ENCODE measurements around the gene MAK. TPM values are rescaled to one million over a fixed set of nuclear protein-coding genes. Genes with fewer than 3 reads are reported as not detected.
"Not testable (repeated sequence)": the region's sequence is repeated elsewhere in the genome, so short reads cannot be mapped to it uniquely, and the experiment has no call there.

The MAK gene
- total and polyA plus RNA-seq, 3 donors from 2014 or later, result 5.3 to 21.2 (median 9.4) TPM

GRCh38 chr6:10862361-10862760 is 24.0 kb upstream of the MAK start:
- no peak overlapping the region for H3K4me3 ChIP-seq
- intact Hi-C loops (cut with DNase I; ENCODE audit: low total_unique reads), result no loop called here
- DNase-seq, result no peak

GRCh38 chr6:10861086-10861485 is 22.7 kb upstream of the MAK start:
- no peaks in the 10 kb centered on the region for H3K9me3 ChIP-seq
- no peak for TF ChIP-seq CTCF (IDR thresholded peaks at IDR 0.05)
- no peak for TF ChIP-seq POLR2A (IDR thresholded peaks at IDR 0.05)
- H3K36me3 ChIP-seq (ENCODE audit: low read depth, missing control alignments), result no peaks in the 10 kb centered on the region
- H3K27me3 ChIP-seq, result no peaks in the 10 kb centered on the region
- H3K4me1 ChIP-seq, result no peaks in the 10 kb centered on the region
- H3K27ac ChIP-seq, result no peak overlapping the region
- 78 to 80% methylated on average over 2 of the region's 2 CpGs for WGBS, 2 donors
- intact Hi-C loops (cut with DNase I; ENCODE audit: low total_unique reads), result no loop called here
- no peak overlapping the region for H3K4me3 ChIP-seq
- DNase-seq, result no peak

More at GRCh38 chr6:10862361-10862760, 24.0 kb upstream of the MAK start:
- H3K27me3 ChIP-seq, result no peaks in the 10 kb centered on the region
- no peaks in the 10 kb centered on the region for H3K36me3 ChIP-seq (ENCODE audit: low read depth, missing control alignments)
- WGBS, 2 donors, result 81 to 89% methylated on average over 4 of the region's 4 CpGs
- no peaks in the 10 kb centered on the region for H3K4me1 ChIP-seq
- H3K27ac ChIP-seq, result no peak overlapping the region
- H3K9me3 ChIP-seq, result no peaks in the 10 kb centered on the region
- no peak for TF ChIP-seq CTCF (IDR thresholded peaks at IDR 0.05)
- no peak for TF ChIP-seq POLR2A (IDR thresholded peaks at IDR 0.05)

- Histone ChIP-seq H3K27me3 (no peaks in the 10 kb centered on the region), H3K4me3 (no peak overlapping the region), H3K27ac (no peak overlapping the region), H3K36me3 (ENCODE audit: low read depth, missing control alignments) (no peaks in the 10 kb centered on the region), H3K9me3 (no peaks in the 10 kb centered on the region), H3K4me1 (no peaks in the 10 kb centered on the region)
- intact Hi-C loops (cut with DNase I; ENCODE audit: low total_unique reads), result no loop called here
- 88 to 94% methylated on average over 2 of the region's 2 CpGs for WGBS, 2 donors
- no peak for TF ChIP-seq POLR2A (IDR thresholded peaks at IDR 0.05)
- no peak for TF ChIP-seq CTCF (IDR thresholded peaks at IDR 0.05)
- DNase-seq, result no peak
Measured at GRCh38 chr6:10857259-10857658, 18.9 kb upstream of the MAK start.

GRCh38 chr6:10854922-10855632 is 16.7 kb upstream of the MAK start:
- Histone ChIP-seq H3K4me3 (no peak overlapping the region), H3K27ac (no peak overlapping the region), H3K4me1 (no peaks in the 10 kb centered on the region), H3K36me3 (ENCODE audit: low read depth, missing control alignments) (no peaks in the 10 kb centered on the region), H3K9me3 (no peaks in the 10 kb centered on the region), H3K27me3 (no peaks in the 10 kb centered on the region)
- TF ChIP-seq CTCF (IDR thresholded peaks at IDR 0.05) (no peak), POLR2A (IDR thresholded peaks at IDR 0.05) (no peak)
- 87 to 90% methylated on average over 7 of the region's 7 CpGs for WGBS, 2 donors
- no peak for DNase-seq
- intact Hi-C loops (cut with DNase I; ENCODE audit: low total_unique reads), result no loop called here

GRCh38 chr6:10853849-10854300 is 15.5 kb upstream of the MAK start:
- H3K9me3 ChIP-seq; DNase-seq; H3K27me3 ChIP-seq; H3K36me3 ChIP-seq (ENCODE audit: low read depth, missing control alignments); intact Hi-C loops (cut with DNase I; ENCODE audit: low total_unique reads); H3K27ac ChIP-seq; H3K4me3 ChIP-seq; H3K4me1 ChIP-seq: not testable (repeated sequence)
- 84 to 88% methylated on average over 6 of the region's 6 CpGs for WGBS, 2 donors

Data from testis (tissue), 3 donors.